ENCODE data around the gene TNIK. TPM values are rescaled to one million over a fixed set of nuclear protein-coding genes. Genes with fewer than 3 reads are reported as not detected.

The TNIK gene
- total and polyA plus RNA-seq, 10 of the 15 experiments (the other 5 are each of a cell fraction or from before 2014, with no cell fraction given): 13.9 to 74.3 (median 48.2) TPM

DNA sequence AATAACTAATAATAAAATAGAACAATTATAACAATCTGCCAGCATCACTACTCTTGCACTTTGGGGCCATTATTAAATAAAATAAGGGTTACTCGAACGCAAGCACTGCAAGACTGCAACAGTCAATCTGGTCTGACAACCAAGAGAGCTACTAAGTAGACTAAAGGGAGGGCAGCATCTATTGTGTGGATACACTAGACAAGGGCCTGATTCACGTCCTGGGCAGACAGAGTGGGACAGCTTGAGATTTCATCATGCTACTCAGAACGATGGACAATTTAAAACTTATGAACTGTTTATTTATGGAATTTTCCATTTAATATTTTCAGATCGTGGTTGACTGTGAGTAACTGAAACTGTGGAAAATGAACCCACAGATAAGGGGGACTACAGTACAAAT lies 39.5 kb downstream of the TNIK start (continued):
- TF ChIP-seq, protein P1, sequence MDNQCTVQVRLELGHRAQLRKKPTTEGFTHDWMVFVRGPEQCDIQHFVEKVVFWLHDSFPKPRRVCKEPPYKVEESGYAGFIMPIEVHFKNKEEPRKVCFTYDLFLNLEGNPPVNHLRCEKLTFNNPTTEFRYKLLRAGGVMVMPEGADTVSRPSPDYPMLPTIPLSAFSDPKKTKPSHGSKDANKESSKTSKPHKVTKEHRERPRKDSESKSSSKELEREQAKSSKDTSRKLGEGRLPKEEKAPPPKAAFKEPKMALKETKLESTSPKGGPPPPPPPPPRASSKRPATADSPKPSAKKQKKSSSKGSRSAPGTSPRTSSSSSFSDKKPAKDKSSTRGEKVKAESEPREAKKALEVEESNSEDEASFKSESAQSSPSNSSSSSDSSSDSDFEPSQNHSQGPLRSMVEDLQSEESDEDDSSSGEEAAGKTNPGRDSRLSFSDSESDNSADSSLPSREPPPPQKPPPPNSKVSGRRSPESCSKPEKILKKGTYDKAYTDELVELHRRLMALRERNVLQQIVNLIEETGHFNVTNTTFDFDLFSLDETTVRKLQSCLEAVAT (IDR thresholded peaks at IDR 0.05): no peak
- TF ChIP-seq ZNF217 (IDR thresholded peaks at IDR 0.05) (no peak), EP300 (IDR thresholded peaks at IDR 0.05; ENCODE audit: borderline replicate concordance in 1 of 2, control insufficient read depth in 1 of 2, low read depth in 2 of 2, low read length in 2 of 2) (no peak), IKZF2 (IDR thresholded peaks at IDR 0.05) (no peak), RFX5 (IDR thresholded peaks at IDR 0.05; ENCODE audit: low read depth, low read length) (no peak), NR2F1 (conservative IDR thresholded peaks at IDR 0.05) (no peak)
- TF ChIP-seq, protein P2, sequence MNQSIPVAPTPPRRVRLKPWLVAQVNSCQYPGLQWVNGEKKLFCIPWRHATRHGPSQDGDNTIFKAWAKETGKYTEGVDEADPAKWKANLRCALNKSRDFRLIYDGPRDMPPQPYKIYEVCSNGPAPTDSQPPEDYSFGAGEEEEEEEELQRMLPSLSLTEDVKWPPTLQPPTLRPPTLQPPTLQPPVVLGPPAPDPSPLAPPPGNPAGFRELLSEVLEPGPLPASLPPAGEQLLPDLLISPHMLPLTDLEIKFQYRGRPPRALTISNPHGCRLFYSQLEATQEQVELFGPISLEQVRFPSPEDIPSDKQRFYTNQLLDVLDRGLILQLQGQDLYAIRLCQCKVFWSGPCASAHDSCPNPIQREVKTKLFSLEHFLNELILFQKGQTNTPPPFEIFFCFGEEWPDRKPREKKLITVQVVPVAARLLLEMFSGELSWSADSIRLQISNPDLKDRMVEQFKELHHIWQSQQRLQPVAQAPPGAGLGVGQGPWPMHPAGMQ (IDR thresholded peaks at IDR 0.05; ENCODE audit: borderline replicate concordance): no peak
- TF ChIP-seq, protein P3, sequence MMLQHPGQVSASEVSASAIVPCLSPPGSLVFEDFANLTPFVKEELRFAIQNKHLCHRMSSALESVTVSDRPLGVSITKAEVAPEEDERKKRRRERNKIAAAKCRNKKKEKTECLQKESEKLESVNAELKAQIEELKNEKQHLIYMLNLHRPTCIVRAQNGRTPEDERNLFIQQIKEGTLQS (IDR thresholded peaks at IDR 0.05; ENCODE audit: borderline replicate concordance, extremely low read depth, low read depth, low read length): no peak

DNA sequence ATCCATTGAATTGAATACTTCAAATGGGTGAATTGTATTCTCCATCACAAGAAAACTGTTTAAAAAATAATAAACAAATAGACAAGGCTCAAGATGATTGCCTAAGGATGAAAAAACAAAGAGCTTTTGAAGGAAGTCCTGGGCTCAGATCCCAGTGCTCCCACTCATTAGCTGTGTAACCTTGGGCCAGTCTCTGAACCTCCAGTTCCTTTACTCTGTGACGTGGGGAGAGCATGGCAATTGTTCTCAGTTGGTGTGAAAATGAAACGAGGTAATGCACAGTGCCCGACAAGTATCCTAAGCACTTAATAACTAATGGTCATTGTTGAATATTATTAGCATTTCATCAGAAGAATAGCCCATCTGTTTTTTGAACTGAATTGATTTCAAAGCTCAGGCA lies 40.7 kb downstream of the TNIK start:
- H3K4me1 ChIP-seq (ENCODE audit: control insufficient read depth, insufficient read depth, low read length): peaks cover 3% of the 10 kb centered on the region; the same call in 1 of the 2 replicates
- H2AFZ ChIP-seq (ENCODE audit: control insufficient read depth, low read depth, low read length): no peak overlapping the region
- ChIA-PET RAD21 (ENCODE audit: unreplicated experiment) (interaction anchor here (1.1 to 2.8 kb wide), 6 partner anchors 7 to 72 kb away, joined by 3 to 9 read pairs (median 5); no protein-coding TSS in a partner anchor), POLR2A (interaction anchor here (1.1 to 1.7 kb wide), 5 partner anchors 9 to 91 kb away, joined by 3 to 9 read pairs (median 4); no protein-coding TSS in a partner anchor), CTCF (interaction anchor here (0.8 to 1.7 kb wide), 4 partner anchors 8 to 90 kb away, joined by 3 to 8 read pairs (median 4); no protein-coding TSS in a partner anchor), SMC1A (ENCODE audit: uncharacterized antibody, unreplicated experiment) (interaction anchor here (0.6 to 2.3 kb wide), 16 partner anchors 9 to 91 kb away, joined by 3 to 7 read pairs (median 3); no protein-coding TSS in a partner anchor)
- H3K4me3 ChIP-seq: no peak overlapping the region
- peaks cover 1% of the 10 kb centered on the region; the same call in 2 of the 3 replicates for H3K9me3 ChIP-seq (replicated peaks; ENCODE audit: control insufficient read depth, insufficient read depth, low read length)
- in situ Hi-C loops (cut with MboI) (no loop called here), intact Hi-C loops (cut with micrococcal nuclease; ENCODE audit: unreplicated experiment) (no loop called here)
- peaks cover 0 to 8% of the 10 kb centered on the region in 2 experiments; a peak in 3 of 4 replicates for H3K36me3 ChIP-seq (ENCODE audit: control insufficient read depth in 2 of 2, insufficient read depth in 2 of 2, low read length in 1 of 2)
- BruUV-seq (replicated peaks): no TSS peak
- FAIRE-seq: no peak
- no peak overlapping the region for H3K4me2 ChIP-seq (ENCODE audit: control insufficient read depth, insufficient read depth)
- H3K79me2 ChIP-seq (ENCODE audit: control insufficient read depth, insufficient read depth, low read length): peaks cover 83% of the 10 kb centered on the region
- H3K27ac ChIP-seq (ENCODE audit: control insufficient read depth, insufficient read depth): no peak overlapping the region
- H4K20me1 ChIP-seq (ENCODE audit: control insufficient read depth, insufficient read depth): no peaks in the 10 kb centered on the region
- no peak overlapping the region for H3K9ac ChIP-seq (ENCODE audit: control insufficient read depth, insufficient read depth, low read length)
- no peak for DNase-seq (ENCODE audit: low read depth, low spot score)
- no peaks in the 10 kb centered on the region for H3K27me3 ChIP-seq (replicated peaks in 1 of 2; ENCODE audit: control insufficient read depth in 2 of 2, insufficient read depth in 2 of 2, low read length in 1 of 2)
- 82% methylated on average over 3 of the region's 3 CpGs for WGBS (ENCODE audit: insufficient coverage, insufficient replicate concordance, low lambda C conversion rate, missing lambda C conversion rate)
- peak; percentile 83 for ATAC-seq
- TF ChIP-seq TARDBP (IDR thresholded peaks at IDR 0.05; ENCODE audit: borderline replicate concordance) (no peak), ZBED1 (IDR thresholded peaks at IDR 0.05; ENCODE audit: borderline replicate concordance) (no peak), HCFC1 (IDR thresholded peaks at IDR 0.05; ENCODE audit: low read length) (no peak), SUPT20H (IDR thresholded peaks at IDR 0.05; ENCODE audit: borderline replicate concordance, control insufficient read depth, low read depth, low read length) (no peak), ZNF217 (IDR thresholded peaks at IDR 0.05) (no peak)
- TF ChIP-seq, protein P4, sequence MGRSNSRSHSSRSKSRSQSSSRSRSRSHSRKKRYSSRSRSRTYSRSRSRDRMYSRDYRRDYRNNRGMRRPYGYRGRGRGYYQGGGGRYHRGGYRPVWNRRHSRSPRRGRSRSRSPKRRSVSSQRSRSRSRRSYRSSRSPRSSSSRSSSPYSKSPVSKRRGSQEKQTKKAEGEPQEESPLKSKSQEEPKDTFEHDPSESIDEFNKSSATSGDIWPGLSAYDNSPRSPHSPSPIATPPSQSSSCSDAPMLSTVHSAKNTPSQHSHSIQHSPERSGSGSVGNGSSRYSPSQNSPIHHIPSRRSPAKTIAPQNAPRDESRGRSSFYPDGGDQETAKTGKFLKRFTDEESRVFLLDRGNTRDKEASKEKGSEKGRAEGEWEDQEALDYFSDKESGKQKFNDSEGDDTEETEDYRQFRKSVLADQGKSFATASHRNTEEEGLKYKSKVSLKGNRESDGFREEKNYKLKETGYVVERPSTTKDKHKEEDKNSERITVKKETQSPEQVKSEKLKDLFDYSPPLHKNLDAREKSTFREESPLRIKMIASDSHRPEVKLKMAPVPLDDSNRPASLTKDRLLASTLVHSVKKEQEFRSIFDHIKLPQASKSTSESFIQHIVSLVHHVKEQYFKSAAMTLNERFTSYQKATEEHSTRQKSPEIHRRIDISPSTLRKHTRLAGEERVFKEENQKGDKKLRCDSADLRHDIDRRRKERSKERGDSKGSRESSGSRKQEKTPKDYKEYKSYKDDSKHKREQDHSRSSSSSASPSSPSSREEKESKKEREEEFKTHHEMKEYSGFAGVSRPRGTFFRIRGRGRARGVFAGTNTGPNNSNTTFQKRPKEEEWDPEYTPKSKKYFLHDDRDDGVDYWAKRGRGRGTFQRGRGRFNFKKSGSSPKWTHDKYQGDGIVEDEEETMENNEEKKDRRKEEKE (IDR thresholded peaks at IDR 0.05): no peak
- TF ChIP-seq, protein P5, sequence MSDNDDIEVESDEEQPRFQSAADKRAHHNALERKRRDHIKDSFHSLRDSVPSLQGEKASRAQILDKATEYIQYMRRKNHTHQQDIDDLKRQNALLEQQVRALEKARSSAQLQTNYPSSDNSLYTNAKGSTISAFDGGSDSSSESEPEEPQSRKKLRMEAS (IDR thresholded peaks at IDR 0.05; ENCODE audit: low read depth, low read length): no peak

All from GM12878 (cell line).